Measurements from ENCODE around the gene PKP1.
"Not testable (repeated sequence)": the region's sequence is repeated elsewhere in the genome, so short reads cannot be mapped to it uniquely, and the experiment has no call there.

The PKP1 gene

GRCh38 chr1:201254625-201255478 lies 28.5 kb upstream of the PKP1 start:
- DNase-seq (ENCODE audit: low read depth in 1 of 2, low spot score in 1 of 2) = peak; percentile 61 to 93
- in situ Hi-C loops (cut with HindIII; ENCODE audit: low pct_unique_long_range_greater_than_20kb, low sequenced_read_pairs) = no loop called here
- TF ChIP-seq JUND (IDR thresholded peaks at IDR 0.05; ENCODE audit: low read depth) = no peak

- DNase-seq (ENCODE audit: low read depth in 1 of 2, low spot score in 1 of 2) = no peak
- in situ Hi-C loops (cut with HindIII; ENCODE audit: low pct_unique_long_range_greater_than_20kb, low sequenced_read_pairs) = no loop called here
- no peak for TF ChIP-seq JUND (IDR thresholded peaks at IDR 0.05; ENCODE audit: low read depth)
Observed at GRCh38 chr1:201255479-201256362, 27.6 kb upstream of the PKP1 start.

GRCh38 chr1:201258132-201258531 lies 25.2 kb upstream of the PKP1 start:
- DNase-seq (ENCODE audit: low read depth in 1 of 2, low spot score in 1 of 2); in situ Hi-C loops (cut with HindIII; ENCODE audit: low pct_unique_long_range_greater_than_20kb, low sequenced_read_pairs): not testable (repeated sequence)

GRCh38 chr1:201258763-201259230 lies 24.5 kb upstream of the PKP1 start:
- TF ChIP-seq JUND (IDR thresholded peaks at IDR 0.05; ENCODE audit: low read depth) = no peak
- no peak for DNase-seq (ENCODE audit: low read depth in 1 of 2, low spot score in 1 of 2)
- in situ Hi-C loops (cut with HindIII; ENCODE audit: low pct_unique_long_range_greater_than_20kb, low sequenced_read_pairs) = no loop called here

GRCh38 chr1:201259476-201260235 lies 23.6 kb upstream of the PKP1 start:
- DNase-seq (ENCODE audit: low read depth in 1 of 2, low spot score in 1 of 2) = no peak
- in situ Hi-C loops (cut with HindIII; ENCODE audit: low pct_unique_long_range_greater_than_20kb, low sequenced_read_pairs) = no loop called here
- no peak for TF ChIP-seq JUND (IDR thresholded peaks at IDR 0.05; ENCODE audit: low read depth)

GRCh38 chr1:201260236-201260590 lies 23.1 kb upstream of the PKP1 start:
- TF ChIP-seq JUND (IDR thresholded peaks at IDR 0.05; ENCODE audit: low read depth) = no peak
- no peak for DNase-seq (ENCODE audit: low read depth in 1 of 2, low spot score in 1 of 2)
- in situ Hi-C loops (cut with HindIII; ENCODE audit: low pct_unique_long_range_greater_than_20kb, low sequenced_read_pairs) = no loop called here

- in situ Hi-C loops (cut with HindIII; ENCODE audit: low pct_unique_long_range_greater_than_20kb, low sequenced_read_pairs) = no loop called here
- no peak for TF ChIP-seq JUND (IDR thresholded peaks at IDR 0.05; ENCODE audit: low read depth)
- no peak for DNase-seq (ENCODE audit: low read depth in 1 of 2, low spot score in 1 of 2)
Observed at GRCh38 chr1:201260648-201261311, 22.5 kb upstream of the PKP1 start.

- in situ Hi-C loops (cut with HindIII; ENCODE audit: low pct_unique_long_range_greater_than_20kb, low sequenced_read_pairs) = no loop called here
- no peak for DNase-seq (ENCODE audit: low read depth in 1 of 2, low spot score in 1 of 2)
Observed at GRCh38 chr1:201261771-201262547, 21.3 kb upstream of the PKP1 start.

GRCh38 chr1:201262963-201263608 lies 20.2 kb upstream of the PKP1 start:
- DNase-seq (ENCODE audit: low read depth in 1 of 2, low spot score in 1 of 2) = no peak
- TF ChIP-seq JUND (IDR thresholded peaks at IDR 0.05; ENCODE audit: low read depth) = no peak
- in situ Hi-C loops (cut with HindIII; ENCODE audit: low pct_unique_long_range_greater_than_20kb, low sequenced_read_pairs) = no loop called here

More at GRCh38 chr1:201261771-201262547, 21.3 kb upstream of the PKP1 start:
- no peak for TF ChIP-seq JUND (IDR thresholded peaks at IDR 0.05; ENCODE audit: low read depth)

- no peak for TF ChIP-seq JUND (IDR thresholded peaks at IDR 0.05; ENCODE audit: low read depth)
- no peak for DNase-seq (ENCODE audit: low read depth in 1 of 2, low spot score in 1 of 2)
- in situ Hi-C loops (cut with HindIII; ENCODE audit: low pct_unique_long_range_greater_than_20kb, low sequenced_read_pairs) = no loop called here
Observed at GRCh38 chr1:201264072-201264471, 19.2 kb upstream of the PKP1 start.

GRCh38 chr1:201264554-201264953 lies 18.8 kb upstream of the PKP1 start:
- in situ Hi-C loops (cut with HindIII; ENCODE audit: low pct_unique_long_range_greater_than_20kb, low sequenced_read_pairs) = no loop called here
- no peak for TF ChIP-seq JUND (IDR thresholded peaks at IDR 0.05; ENCODE audit: low read depth)
- no peak for DNase-seq (ENCODE audit: low read depth in 1 of 2, low spot score in 1 of 2)

Measured in T47D (cell line).